OCI-M1 (cell line): ENCODE data around the gene AGRN.
A peak's percentile ranks its signal among the peaks of the same experiment; 100 is the strongest.
"Not testable (repeated sequence)": the region's sequence is repeated elsewhere in the genome, so short reads cannot be mapped to it uniquely, and the experiment has no call there.

ENCODE experiments used
- DNase-seq: peaks from one replicate; lab custom pipeline; 2025; lab: John Stamatoyannopoulos, UW

The AGRN gene

DNA sequence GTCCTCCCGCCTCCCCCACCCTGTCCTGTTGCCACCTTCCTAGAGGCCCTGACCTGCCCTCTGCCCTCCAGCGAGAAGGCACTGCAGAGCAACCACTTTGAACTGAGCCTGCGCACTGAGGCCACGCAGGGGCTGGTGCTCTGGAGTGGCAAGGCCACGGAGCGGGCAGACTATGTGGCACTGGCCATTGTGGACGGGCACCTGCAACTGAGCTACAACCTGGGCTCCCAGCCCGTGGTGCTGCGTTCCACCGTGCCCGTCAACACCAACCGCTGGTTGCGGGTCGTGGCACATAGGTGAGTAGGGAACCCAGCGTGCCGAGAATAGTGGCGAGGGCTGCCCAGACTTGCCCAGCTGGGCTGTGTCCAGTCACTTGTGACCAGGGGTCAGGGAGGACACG, 33.8 kb downstream of the AGRN start:
- DNase-seq, result no peak

DNA sequence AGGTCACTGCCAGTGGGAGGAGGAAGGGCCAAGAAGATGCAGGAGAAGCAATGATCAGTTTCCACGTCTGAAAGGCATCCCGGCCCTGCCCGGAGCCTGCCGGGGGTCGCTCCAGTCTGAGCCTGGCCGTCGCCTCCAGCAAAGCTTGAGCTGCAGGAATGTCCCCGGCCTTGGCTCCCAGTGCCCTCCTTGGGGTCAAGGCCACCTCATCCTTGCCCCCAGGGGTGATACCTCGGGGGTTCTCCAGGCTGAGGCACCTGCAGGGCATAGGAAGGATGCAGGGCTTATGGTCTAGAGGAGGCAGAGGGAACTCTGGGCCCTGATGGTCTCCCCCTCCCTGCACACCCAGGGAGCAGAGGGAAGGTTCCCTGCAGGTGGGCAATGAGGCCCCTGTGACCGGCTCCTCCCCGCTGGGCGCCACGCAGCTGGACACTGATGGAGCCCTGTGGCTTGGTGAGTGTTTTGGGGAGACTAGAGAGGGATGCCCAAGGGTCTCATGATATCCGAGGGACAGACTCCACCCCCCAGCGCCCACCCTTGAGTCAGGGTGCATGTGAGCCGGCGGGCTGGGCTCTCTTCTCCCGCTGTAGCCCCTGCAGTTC, 34.3 kb downstream of the AGRN start:
- no peak for DNase-seq

DNA sequence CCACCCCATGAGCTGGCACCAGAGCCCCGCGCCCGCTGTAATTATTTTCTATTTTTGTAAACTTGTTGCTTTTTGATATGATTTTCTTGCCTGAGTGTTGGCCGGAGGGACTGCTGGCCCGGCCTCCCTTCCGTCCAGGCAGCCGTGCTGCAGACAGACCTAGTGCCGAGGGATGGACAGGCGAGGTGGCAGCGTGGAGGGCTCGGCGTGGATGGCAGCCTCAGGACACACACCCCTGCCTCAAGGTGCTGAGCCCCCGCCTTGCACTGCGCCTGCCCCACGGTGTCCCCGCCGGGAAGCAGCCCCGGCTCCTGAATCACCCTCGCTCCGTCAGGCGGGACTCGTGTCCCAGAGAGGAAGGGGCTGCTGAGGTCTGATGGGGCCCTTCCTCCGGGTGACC, 35.1 kb downstream of the AGRN start:
- no peak for DNase-seq

DNA sequence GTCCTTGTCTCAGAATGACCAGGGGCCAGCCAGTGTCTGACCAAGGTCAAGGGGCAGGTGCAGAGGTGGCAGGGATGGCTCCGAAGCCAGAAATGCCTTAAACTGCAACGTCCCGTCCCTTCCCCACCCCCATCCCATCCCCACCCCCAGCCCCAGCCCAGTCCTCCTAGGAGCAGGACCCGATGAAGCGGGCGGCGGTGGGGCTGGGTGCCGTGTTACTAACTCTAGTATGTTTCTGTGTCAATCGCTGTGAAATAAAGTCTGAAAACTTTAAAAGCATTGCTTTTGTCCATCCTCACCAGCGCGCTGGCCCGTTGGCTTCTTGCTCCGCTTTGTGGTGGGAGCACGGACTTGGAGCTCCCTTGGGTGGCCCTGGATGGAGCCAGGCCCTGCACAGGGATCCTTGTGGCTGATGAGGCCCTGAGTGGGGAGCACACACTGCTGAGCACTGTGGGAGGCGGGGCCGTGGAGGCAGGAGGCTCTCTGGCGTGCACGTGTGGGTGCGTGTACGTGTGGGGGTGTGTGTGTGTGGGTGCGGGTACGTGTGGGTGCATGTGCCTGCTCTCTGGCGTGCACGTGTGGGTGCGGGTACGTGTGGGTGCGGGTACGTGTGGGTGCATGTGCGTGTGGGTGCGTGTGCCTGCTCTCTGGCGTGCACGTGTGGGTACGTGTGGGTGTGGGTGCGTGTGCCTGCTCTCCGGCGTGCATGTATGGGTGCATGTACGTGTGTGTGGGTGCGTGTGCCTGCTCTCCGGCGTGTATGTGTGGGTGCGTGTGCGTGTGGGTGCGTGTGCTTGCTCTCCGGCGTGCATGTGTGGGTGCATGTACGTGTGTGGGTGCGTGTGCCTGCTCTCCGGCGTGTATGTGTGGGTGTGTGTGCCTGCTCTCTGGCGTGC, 36.2 kb downstream of the AGRN start:
- DNase-seq, result no peak

DNA sequence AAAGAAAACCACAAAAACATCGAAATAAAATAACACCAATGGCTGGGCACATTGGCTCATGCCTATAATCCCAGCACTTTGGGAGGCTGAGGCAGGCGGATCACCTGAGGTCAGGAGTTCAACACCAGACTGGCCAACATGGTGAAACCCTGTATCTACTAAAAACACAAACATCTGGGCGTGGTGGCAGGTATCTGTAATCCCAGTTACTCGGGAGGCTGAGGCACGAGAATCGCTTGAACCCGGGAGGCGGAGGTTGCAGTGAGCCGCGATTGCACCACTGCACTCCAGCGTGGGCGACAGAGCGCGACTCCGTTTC, 37.8 kb downstream of the AGRN start:
- not testable (repeated sequence) for DNase-seq

DNA sequence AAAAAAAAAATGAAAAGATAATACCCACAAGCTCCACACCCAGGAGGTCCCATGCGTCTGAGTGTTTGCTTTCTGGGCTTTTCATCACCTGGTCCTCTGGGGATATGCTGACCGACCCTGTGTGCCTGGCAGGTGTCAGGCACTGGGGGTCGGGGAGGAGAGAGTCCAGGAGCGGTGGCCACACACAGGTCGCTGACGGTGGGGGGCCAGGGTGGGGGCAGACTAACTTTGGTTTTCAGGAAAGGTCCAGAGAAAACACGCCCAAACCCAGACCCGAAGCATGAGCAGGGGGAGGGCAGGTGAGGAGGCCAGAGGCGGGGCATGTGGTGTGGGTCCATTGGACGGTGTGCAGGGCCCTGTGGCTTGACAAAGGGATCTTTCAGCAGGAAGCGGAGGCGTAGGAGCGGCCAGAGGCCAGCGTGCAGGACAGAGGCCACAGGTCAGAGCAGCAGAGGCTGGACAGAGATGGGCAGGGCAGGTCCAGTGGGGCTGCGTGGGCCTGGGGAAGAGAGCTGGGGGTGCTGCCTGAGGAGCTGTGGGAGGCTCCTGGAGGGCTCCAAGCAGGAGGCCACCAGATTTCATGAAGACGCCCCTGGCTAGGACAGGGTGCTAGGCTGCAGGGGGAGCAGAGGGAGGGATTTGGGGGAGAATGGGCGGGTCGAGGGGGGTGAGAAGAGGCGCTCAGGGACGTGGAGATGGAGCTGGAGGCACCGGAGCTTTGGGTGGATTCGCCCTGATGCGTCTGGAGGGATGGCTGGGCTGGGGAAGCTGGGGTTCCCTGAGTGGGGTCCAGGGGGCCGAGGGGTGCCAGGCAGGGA, 38.4 kb downstream of the AGRN start:
- DNase-seq, result no peak

DNA sequence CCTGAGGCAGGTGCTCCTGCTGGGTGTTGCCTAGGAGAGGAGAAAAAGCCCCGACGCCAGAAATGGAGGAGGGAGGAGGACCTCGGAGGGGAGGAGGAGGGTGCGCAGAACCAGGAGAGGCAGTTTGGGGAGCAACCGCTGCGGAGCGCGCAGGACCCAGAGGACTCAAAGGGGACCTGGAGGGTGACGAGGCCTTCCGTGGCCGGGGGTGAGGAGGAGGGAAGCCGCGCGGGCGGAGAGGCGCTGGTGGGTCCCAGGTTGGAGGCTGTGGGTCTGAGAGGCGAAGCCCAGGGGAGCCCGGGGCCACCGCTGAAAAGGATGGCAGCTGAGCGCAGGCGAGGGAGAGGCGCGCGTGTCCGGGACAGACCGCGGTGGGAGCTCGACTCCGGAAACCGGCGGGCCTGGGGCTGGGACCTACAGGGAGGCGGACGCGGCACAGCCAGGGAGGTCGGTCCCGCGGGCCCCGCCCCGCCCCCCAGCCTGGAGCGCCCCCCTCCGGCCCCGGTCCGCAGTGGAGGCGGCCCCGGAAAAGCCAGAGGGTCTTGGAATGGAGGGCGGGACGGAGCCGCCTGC, 39.1 kb downstream of the AGRN start:
- no peak for DNase-seq

DNA sequence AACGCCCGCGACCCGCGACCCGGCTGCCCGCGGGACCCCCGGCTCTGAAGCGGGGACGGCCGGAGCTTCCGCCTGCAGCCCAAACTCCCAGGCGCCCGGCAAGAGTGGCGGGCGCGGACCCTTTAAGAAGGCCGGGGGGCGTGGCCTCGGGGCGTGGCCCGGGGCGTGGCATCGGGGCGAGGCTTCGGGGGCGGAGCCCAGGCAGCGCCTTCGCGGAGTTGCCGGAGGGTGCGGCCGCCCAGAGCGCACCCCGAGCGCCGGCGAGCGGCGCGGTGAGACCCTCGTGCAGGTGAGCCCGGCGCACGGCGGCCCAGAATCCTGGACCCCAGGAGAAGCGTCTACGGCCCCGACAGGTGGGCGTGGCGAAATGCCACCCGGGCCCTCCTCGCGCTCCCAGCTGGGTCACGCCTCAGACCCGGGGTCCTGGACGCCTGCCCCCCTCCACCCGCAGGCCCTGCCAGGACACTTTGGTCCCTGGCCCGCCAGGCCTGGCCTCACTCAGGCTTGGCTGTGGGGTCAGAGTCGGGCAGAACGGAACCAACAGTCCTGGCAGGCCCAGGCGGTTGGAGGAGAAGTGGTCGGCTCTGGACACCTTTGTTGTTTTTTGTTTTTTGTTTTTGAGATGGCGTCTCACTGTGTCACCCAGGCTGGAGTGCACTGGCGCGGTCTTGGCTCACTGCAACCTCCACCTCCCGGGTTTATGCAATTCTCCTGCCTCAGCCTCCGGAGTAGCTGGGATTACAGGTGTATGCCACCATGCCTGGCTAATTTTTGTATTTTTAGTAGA, 39.8 kb downstream of the AGRN start:
- DNase-seq, result peak; percentile 96

DNA sequence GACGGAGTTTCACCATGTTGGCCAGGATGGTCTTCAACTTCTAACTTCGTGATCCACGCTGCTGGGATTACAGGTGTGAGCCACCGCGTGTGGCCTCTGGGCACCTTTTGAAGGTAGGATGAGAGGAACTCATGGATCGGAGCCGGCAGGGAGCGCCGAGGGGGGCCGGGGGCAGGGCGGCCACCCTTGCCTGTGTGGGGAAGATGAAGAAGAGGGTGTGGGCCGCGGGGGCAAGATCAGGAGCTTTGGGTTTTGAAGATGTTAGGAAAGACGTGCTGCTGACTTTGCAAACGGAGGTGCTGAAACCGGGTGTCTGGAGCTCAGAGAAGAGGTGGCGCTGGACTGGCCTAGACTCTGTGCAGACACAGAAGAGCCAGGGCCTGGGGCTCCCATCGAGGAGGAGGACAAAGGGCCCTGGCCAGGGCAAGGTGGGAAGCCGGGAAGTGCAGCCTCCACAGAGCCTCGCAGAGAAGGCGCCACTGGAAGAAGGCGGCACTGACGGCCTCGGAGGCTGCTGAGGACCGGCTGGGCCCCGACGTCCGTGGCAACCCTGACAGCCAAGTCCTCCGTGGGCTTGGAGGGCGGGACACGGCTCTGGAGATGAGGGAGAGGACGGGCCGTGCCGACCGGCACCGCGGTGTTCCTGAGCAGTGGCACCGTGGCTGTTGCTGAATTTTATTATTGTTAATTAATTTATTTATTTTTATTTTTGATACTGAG, 40.5 kb downstream of the AGRN start:
- DNase-seq, result no peak

DNA sequence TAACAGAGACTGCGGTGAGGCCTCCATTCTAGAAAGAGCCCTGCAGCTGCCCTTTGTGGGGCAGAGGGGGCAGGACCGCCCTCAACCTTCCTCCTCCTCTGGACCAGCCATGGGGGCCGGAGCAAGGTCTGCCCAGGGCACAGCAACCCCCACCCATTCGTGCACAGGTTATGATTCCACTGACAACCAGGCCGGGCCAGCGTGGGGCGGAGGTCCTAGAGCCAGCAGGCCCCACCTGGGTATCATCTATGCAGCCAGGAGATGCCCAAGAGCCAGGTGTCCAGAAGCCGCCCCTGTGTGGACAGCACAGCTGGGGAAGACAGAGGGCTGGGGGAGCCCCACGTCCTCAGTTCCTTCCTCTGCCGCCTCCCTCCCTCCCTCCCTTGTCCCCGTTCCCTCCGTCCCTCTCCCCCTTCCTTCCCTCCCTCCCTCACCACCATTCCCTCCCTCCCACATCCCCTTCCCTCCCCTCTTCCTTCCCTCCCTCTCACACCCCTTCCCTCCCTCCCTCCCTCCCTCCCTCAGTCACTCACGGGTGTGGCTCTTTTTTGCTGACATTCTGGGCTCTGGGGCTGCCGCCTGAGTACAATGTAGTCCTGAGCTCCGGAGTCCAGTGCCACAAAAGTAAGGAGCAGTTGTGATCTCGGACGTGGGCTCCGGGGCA, 41.9 kb downstream of the AGRN start:
- DNase-seq, result peak; percentile 64

DNA sequence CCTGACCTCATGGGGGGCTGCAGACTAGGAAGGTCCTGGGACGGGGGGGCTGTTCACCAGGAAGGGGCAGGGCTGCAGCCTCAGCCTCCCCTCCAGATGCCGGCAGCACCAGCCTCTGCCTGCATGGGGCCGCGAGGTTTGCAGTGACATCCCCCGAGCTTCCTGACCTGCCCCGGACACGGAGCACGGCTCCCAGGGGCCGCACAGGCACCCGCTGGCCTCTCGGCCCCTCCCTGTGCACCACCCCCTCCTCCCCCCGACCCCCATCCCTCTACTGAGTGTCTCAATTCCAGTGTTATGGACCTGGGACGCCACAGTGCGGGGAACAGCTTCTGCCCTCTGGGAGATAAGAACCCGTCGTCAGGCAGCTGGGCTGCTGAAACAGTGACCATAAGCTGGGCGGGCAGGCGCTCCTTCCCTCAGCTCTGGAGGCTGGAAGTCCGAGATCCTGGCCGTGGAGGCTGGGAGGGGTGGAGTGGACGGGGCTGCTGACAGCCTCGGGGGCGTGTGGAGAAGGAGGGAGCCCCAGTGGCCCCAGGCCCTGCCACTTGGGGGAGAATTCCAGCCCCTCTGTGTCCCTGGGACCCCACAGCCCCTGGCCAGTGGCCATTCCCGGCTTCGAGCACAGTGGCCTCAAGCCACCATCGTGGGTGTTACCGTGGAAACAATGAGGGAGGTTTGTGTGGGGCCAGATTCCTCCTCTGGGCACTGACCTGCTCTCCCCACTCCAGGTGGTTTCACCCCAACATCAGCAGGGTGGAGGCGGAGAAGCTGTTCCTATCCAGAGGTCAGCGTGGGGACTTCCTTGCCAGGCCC, 42.6 kb downstream of the AGRN start:
- DNase-seq, result peak; percentile 76

DNA sequence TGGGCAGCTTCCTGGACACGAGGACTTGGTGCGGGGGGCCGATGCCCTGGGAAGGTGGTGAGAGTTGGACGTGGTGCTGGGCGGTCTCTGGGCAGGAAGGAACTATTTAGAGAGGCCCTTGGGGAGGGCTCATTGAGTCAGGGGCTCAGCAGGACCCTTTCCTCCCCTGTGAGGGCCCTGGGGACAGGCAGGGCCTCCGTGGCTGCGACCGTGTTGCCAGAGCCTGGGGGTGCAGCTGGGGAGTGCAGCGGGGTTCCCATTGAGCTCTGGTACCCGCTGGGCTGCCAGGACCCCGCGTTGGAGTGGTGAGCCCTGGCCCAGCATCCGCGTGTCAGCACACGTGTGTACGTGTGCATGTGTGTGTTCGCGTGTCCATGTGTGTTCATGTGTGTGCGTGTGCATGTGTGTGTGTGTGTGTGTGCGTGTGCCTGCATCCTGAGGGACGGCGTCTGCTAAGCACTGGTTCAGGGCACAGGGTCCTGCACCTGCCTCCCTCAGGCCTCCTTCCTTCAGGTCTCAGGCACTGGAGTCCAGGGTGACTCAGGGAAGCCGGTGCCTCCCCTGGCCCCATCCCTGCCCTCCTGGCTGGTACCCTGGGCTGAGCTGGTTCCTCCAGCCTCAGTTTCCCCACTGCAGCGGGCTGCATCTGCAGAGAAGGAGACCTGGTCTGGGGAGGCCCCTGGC, 43.5 kb downstream of the AGRN start:
- no peak for DNase-seq

DNA sequence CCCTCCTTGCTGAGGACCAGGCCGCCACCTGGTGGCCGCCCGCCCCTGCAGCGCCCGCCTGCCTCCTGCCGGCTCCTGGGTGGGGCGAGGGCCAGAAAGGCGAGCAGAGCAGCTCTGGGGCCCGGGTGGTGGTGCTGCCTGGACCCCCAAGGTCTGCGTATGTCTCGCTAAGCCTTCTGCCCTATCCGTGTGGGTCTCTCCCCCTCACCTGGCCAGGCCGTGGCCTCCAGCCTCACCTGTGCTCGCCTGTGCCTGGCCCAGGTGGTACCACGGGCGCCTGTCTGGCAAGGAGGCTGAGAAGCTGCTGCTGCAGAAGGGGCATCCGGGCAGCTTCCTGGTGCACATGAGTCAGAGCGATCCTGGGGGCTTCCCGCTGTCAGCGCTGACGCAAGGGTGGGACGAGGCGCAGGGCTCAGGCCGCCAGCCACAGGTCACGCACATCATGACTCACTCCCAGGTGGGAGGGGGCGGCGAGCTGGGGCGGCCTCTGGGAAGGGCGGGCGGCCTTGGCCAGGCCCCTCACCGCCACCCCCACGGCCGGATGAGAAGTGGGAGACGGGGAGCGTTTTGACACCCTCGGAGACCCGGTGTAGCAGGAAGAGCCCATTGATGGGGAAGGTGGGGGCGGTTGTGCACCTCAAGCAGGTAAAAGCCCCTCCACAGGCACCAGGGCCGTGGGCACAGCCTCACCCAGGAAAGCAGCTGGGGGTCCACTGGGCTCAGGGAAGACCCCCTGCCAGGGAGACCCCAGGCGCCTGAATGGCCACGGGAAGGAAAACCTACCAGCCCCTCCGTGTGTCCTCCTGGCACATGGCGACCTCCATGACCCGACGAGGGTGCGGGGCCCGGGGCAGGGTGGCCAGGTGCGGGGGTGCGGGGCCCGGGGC, 44.3 kb downstream of the AGRN start:
- DNase-seq, result peak; percentile 83

DNA sequence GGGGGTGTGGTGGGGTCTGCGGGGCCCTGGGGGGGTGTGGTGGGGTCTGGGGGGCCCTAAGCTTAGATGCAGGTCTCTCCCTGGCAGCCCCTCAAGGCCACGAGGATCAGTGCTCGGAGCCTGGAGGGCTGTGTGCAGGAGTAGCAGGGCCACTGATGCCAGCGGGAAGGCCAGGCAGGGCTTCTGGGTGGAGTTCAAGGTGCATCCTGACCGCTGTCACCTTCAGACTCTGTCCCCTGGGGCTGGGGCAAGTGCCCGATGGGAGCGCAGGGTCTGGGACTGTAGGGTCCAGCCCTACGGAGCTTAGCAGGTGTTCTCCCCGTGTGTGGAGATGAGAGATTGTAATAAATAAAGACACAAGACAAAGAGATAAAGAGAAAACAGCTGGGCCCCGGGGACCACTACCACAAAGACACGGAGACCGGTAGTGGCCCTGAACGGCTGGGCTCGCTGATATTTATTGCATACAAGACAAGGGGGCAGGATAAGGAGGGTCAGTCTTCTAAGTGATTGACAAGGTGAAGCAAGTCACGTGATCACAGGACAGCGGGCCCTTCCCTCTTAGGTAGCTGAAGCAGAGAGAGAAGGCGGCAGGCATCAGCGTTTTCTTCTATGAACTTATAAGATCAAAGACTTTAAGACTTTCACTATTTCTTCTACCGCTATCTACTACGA, 45.5 kb downstream of the AGRN start:
- peak; percentile 44 for DNase-seq

DNA sequence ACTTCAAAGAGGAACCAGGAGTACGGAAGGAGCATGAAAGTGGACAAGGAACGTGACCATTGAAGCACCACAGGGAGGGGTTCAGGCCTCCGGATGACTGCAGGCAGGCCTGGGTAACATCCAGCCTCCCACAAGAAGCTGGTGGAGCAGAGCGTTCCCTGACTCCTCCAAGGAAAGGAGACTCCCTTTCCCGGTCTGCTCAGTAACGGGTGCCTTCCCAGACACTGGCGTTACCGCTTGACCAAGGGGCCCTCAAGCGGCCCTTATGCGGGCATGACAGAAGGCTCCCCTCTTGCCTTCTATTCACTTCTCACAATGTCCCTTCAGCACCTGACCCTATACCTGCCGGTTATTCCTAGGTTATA, 46.0 kb downstream of the AGRN start:
- DNase-seq, result not testable (repeated sequence)

DNA sequence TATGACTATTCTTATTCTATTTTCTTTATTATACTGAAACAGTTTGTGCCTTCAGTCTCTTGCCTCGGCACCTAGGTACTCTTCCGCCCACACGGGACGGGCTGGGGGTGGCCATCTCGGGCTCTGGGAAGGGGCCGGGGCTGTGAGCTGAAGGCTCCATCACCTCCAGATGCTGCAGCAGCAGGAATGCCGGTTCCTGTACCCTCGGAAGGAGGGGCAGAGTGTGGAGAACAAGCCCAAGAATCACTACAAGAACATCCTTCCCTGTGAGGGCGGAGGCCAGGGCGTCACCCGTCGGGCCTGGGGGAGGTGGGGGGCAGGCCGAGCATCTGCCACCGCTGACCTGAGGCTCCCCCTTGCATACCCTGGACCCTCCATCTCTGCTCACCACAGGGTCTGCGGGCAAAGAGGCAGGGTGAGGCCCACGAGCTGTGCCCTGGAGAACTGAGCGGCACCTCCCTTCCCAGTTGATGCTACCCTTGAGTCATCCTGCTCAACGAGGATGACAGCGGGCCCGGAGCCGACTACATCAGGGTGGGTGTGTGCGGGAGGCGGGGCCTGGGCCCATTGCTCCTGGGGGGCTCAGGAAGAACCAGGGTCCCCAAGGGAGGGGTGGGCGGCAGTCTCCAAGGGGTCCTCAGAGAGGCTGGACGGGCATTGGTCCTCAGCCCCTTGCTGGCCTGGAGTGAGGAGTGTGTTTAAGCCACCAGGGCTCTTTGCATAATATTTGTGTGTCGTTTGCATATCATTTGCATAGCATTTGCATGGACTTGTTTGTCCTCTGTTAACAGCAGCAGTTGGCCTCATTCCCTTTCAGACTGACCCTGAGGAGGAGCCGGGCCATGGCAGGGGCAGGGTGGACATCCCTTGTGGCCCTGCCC, 46.7 kb downstream of the AGRN start:
- DNase-seq, result no peak
